Glutamatergic neuron (in vitro differentiated cells): Measurements from ENCODE around the gene STAG1. TPM values are rescaled to one million over a fixed set of nuclear protein-coding genes. Genes with fewer than 3 reads are reported as not detected.

Source experiments
- DNase-seq: peaks from one replicate; pipeline ENCODE4 v3.0.0; 2022
- H3K27ac Mint-ChIP-seq: one replicate; pipeline ENCODE4 v1.8.0; 2020; ENCODE audit warnings: mild to moderate bottlenecking, mixed read lengths, inconsistent platforms; ENCODE audit not compliant: unreplicated experiment
- H3K27me3 Mint-ChIP-seq: one replicate; pipeline ENCODE4 v1.8.0; 2020; ENCODE audit warnings: mild to moderate bottlenecking, moderate library complexity, mixed read lengths, inconsistent platforms; ENCODE audit not compliant: unreplicated experiment
- H3K36me3 Mint-ChIP-seq: one replicate; pipeline ENCODE4 v1.8.0; 2020; ENCODE audit warnings: mild to moderate bottlenecking, mixed read lengths, inconsistent platforms; ENCODE audit not compliant: unreplicated experiment
- H3K4me1 Mint-ChIP-seq: one replicate; pipeline ENCODE4 v1.8.0; 2020; ENCODE audit warnings: mild to moderate bottlenecking, low read depth, mixed read lengths, inconsistent platforms; ENCODE audit not compliant: unreplicated experiment
- H3K4me3 Mint-ChIP-seq: one replicate; pipeline ENCODE4 v1.8.0; 2020; ENCODE audit warnings: mild to moderate bottlenecking, mixed read lengths, inconsistent platforms; ENCODE audit not compliant: unreplicated experiment
- H3K9me3 Mint-ChIP-seq: one replicate; pipeline ENCODE4 v1.8.0; 2020; ENCODE audit warnings: mild to moderate bottlenecking, moderate library complexity, mixed read lengths, inconsistent platforms; ENCODE audit not compliant: unreplicated experiment
- total RNA-seq: library from RNA; stranded (reverse); fragmentation: NEBNext Ultra II Directional; extraction: Animal tissue kit (Norgen Biotek cat#: 25700); gene quantifications from one replicate; pipeline ENCODE4 v1.2.1, GENCODE V29; 2021; ENCODE audit not compliant: unreplicated experiment
- TF ChIP-seq, protein P1 (sequence below): fragments of 200-600 bp; sonication (generic); IDR thresholded peaks from one replicate; pipeline ENCODE4 v1.5.0; 2021; ENCODE audit not compliant: partially characterized antibody, unreplicated experiment

The STAG1 gene
- total RNA-seq, 1 donor from 2014 or later: 22.8 TPM

GRCh38 chr3:136676009-136676408 lies 76.2 kb downstream of the STAG1 start:
- TF ChIP-seq, protein P1, sequence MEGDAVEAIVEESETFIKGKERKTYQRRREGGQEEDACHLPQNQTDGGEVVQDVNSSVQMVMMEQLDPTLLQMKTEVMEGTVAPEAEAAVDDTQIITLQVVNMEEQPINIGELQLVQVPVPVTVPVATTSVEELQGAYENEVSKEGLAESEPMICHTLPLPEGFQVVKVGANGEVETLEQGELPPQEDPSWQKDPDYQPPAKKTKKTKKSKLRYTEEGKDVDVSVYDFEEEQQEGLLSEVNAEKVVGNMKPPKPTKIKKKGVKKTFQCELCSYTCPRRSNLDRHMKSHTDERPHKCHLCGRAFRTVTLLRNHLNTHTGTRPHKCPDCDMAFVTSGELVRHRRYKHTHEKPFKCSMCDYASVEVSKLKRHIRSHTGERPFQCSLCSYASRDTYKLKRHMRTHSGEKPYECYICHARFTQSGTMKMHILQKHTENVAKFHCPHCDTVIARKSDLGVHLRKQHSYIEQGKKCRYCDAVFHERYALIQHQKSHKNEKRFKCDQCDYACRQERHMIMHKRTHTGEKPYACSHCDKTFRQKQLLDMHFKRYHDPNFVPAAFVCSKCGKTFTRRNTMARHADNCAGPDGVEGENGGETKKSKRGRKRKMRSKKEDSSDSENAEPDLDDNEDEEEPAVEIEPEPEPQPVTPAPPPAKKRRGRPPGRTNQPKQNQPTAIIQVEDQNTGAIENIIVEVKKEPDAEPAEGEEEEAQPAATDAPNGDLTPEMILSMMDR: no peak
- H3K27ac Mint-ChIP-seq: no peak overlapping the region
- H3K27me3 Mint-ChIP-seq: no peaks in the 10 kb centered on the region
- H3K9me3 Mint-ChIP-seq: no peaks in the 10 kb centered on the region
- H3K4me3 Mint-ChIP-seq: no peak overlapping the region
- no peaks in the 10 kb centered on the region for H3K36me3 Mint-ChIP-seq
- DNase-seq: no peak
- H3K4me1 Mint-ChIP-seq: peaks cover 5% of the 10 kb centered on the region

DNA sequence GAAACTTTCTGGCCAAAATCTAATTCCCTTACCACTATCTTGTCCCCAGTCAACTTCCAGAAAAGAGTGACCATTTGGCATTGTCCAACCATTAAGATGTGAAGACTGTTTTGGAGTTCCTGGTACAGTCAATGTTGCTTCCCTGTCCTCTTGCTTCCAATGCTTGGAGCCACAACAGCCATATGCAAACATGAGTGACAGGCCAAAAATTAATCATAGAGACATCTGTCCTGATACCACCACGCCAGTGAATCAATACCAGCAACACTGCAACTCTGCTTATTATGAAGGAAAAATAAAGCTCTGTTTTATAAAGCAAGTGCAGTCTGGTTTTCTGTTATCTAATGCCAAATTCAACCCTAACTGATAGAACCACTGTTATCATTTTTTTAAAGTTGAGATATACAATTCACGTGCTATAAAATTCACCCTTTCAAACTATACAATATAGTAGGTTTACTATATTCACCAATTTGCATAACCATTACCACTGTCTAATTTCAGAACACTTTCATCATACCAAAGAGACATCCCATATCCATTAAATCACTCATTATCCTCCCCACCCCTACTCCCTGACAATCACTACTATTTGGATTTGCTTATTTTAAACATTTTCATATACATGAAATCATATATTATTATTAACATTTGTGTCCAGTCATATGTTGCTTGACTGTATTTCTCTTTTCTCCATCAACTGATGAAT lies 76.9 kb downstream of the STAG1 start:
- TF ChIP-seq, protein P1: no peak
- H3K4me3 Mint-ChIP-seq: no peak overlapping the region
- H3K36me3 Mint-ChIP-seq: no peaks in the 10 kb centered on the region
- H3K27ac Mint-ChIP-seq: no peak overlapping the region
- DNase-seq: no peak
- H3K27me3 Mint-ChIP-seq: no peaks in the 10 kb centered on the region
- H3K4me1 Mint-ChIP-seq: peaks cover 5% of the 10 kb centered on the region
- no peaks in the 10 kb centered on the region for H3K9me3 Mint-ChIP-seq

DNA sequence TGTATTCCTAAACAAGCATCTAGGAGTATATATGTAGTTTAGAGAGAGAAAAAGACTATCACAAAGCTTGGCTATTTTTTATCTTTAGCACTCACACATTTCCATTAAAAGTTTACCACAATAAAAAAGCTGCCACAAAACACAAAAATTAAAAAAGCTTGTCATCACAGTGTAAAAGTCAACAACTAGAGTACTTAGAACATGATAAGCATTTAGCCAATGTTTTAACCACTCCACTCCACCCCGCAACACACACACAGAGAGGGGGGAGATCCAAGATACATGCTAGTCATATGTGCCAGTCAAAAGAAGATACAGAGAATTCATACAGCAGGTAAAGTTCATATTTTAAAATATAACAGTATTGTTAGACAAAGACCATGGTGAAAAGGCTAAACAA lies 79.7 kb downstream of the STAG1 start:
- TF ChIP-seq, protein P1: no peak
- no peaks in the 10 kb centered on the region for H3K36me3 Mint-ChIP-seq
- no peaks in the 10 kb centered on the region for H3K9me3 Mint-ChIP-seq
- H3K27ac Mint-ChIP-seq: no peak overlapping the region
- H3K4me3 Mint-ChIP-seq: no peak overlapping the region
- H3K27me3 Mint-ChIP-seq: peaks cover 2% of the 10 kb centered on the region
- no peak for DNase-seq
- H3K4me1 Mint-ChIP-seq: peaks cover 5% of the 10 kb centered on the region

DNA sequence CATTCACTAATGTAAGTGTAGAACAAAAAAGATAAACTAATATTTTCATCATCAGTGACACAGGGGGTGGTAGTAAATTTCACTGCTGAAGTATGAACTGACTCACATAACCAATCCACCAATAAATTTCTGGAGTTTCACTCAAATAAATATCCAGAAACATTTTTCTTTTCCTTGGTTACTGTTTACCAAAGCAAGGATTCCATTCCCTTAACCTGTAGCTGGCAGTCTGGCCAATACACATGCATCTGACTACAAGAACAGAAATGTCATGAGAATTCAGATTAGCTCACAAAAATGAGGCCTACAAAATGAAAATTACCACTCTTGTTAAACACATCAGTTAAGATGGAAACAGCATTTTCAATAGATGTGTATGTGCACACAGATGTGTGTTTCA lies 80.3 kb downstream of the STAG1 start:
- TF ChIP-seq, protein P1: no peak

GRCh38 chr3:136670166-136670565 lies 82.0 kb downstream of the STAG1 start:
- peaks cover 2% of the 10 kb centered on the region for H3K27me3 Mint-ChIP-seq
- H3K9me3 Mint-ChIP-seq: no peaks in the 10 kb centered on the region
- no peak overlapping the region for H3K27ac Mint-ChIP-seq
- H3K4me1 Mint-ChIP-seq: peaks cover 2% of the 10 kb centered on the region
- H3K4me3 Mint-ChIP-seq: no peak overlapping the region
- H3K36me3 Mint-ChIP-seq: no peaks in the 10 kb centered on the region
- TF ChIP-seq, protein P1: no peak
- no peak for DNase-seq

More for the DNA sequence above, 80.3 kb downstream of the STAG1 start:
- no peaks in the 10 kb centered on the region for H3K9me3 Mint-ChIP-seq
- no peaks in the 10 kb centered on the region for H3K36me3 Mint-ChIP-seq
- no peak for DNase-seq
- peaks cover 2% of the 10 kb centered on the region for H3K27me3 Mint-ChIP-seq
- H3K4me3 Mint-ChIP-seq: no peak overlapping the region
- H3K27ac Mint-ChIP-seq: no peak overlapping the region
- peaks cover 5% of the 10 kb centered on the region for H3K4me1 Mint-ChIP-seq
